Naive B cell (primary cell): ENCODE measurements around the gene SLC12A4. TPM values are rescaled to one million over a fixed set of nuclear protein-coding genes. Genes with fewer than 3 reads are reported as not detected.
"Not testable (repeated sequence)": the region's sequence is repeated elsewhere in the genome, so short reads cannot be mapped to it uniquely, and the experiment has no call there.

Source experiments
- ATAC-seq, 2 donors: fragments of 150-1000 bp; cut with Tn5 transposase; 2 replicates each; pipeline ENCODE4 v1.10.0; 2021; ENCODE audit warnings: low read depth in 2 of 2, mild to moderate bottlenecking in 2 of 2, moderate library complexity in 2 of 2
- DNase-seq: peaks from one replicate; pipeline ENCODE4 v3.0.0; 2022
- H3K27ac Mint-ChIP-seq, 6 donors: one replicate each; pipeline ENCODE4 v1.8.0; 2020 to 2022; ENCODE audit warnings: mild to moderate bottlenecking in 6 of 6, mixed read lengths in 6 of 6, moderate library complexity in 5 of 6, inconsistent platforms in 2 of 6
- H3K27me3 Mint-ChIP-seq, 3 donors: one replicate each; pipeline ENCODE4 v1.8.0; 2021 to 2022; ENCODE audit warnings: mixed read lengths in 3 of 3, mild to moderate bottlenecking in 1 of 3
- H3K36me3 Mint-ChIP-seq, 2 donors: one replicate each; pipeline ENCODE4 v1.8.0; 2020 to 2022; ENCODE audit warnings: mixed read lengths in 2 of 2, inconsistent platforms in 1 of 2, mild to moderate bottlenecking in 1 of 2
- H3K4me1 Mint-ChIP-seq, 3 donors: one replicate each; pipeline ENCODE4 v1.8.0; 2020 to 2022; ENCODE audit warnings: mixed read lengths in 3 of 3, inconsistent platforms in 1 of 3, mild to moderate bottlenecking in 1 of 3, moderate library complexity in 1 of 3
- H3K4me3 Mint-ChIP-seq, 8 donors: one replicate each; pipeline ENCODE4 v1.8.0; 2020 to 2022; ENCODE audit warnings: mild to moderate bottlenecking in 8 of 8, mixed read lengths in 8 of 8, moderate library complexity in 8 of 8, inconsistent platforms in 2 of 8
- H3K9me3 Mint-ChIP-seq, 7 donors: one replicate each; pipeline ENCODE4 v1.8.0; 2020 to 2022; ENCODE audit warnings: mixed read lengths in 7 of 7, mild to moderate bottlenecking in 5 of 7, inconsistent platforms in 2 of 7, moderate library complexity in 1 of 7
- polyA plus RNA-seq, 6 donors: library from polyadenylated mRNA; unstranded; fragments of 300-500 nt; fragmentation: Illumina TruSeq; gene quantifications; one replicate each; pipeline ENCODE4 v1.2.3, GENCODE V29; 2021; ENCODE audit warnings: low read depth in 6 of 6

SLC12A4 gene
- polyA plus RNA-seq, 6 donors from 2014 or later = 2.8 to 5.4 (median 3.7) TPM

DNA sequence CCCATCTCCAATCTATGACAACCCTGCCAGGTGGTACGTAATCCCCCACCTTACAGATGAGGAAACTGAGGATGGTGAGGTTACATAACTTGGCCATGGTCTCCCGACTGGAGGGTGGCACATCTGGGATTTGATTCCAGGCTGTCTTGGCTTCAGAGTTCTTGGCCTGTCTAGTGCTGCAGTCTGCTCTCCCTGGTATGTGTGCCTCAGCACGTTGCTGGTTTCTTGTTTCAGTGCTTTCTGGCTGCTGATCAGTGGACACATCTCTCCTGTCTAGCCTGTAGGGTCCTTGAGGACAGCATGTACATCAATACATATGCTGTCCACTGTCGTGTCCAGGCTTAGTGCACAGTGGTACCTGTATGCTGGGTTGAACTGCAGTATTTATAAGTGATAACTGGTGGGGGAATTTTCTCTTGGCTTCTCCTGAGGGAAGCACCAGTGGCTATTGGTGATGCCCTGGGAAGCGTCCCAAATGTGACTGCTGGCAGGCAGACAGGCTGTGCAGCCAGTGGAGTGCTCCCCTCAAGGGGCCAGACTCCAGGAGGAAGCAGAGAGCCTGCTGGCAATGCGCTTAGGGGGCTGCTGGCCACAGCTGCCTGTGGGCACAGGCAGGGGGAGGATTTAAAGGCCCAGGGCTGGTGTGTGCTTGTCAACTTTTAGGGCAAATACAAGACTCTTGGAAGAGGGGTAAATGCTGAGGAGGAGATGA lies 51.1 kb downstream of the SLC12A4 start:
- Mint-ChIP-seq H3K27ac (peak overlapping the region in 1 of 6 donors; percentile 19), H3K4me1 (peaks cover 19 to 37% (median 26%) of the 10 kb centered on the region in 3 donors), H3K36me3 (peaks cover 0 to 8% of the 10 kb centered on the region in 2 donors), H3K27me3 (no peaks in the 10 kb centered on the region), H3K9me3 (no peaks in the 10 kb centered on the region), H3K4me3 (no peak overlapping the region)
- DNase-seq = no peak
- no peak for ATAC-seq

DNA sequence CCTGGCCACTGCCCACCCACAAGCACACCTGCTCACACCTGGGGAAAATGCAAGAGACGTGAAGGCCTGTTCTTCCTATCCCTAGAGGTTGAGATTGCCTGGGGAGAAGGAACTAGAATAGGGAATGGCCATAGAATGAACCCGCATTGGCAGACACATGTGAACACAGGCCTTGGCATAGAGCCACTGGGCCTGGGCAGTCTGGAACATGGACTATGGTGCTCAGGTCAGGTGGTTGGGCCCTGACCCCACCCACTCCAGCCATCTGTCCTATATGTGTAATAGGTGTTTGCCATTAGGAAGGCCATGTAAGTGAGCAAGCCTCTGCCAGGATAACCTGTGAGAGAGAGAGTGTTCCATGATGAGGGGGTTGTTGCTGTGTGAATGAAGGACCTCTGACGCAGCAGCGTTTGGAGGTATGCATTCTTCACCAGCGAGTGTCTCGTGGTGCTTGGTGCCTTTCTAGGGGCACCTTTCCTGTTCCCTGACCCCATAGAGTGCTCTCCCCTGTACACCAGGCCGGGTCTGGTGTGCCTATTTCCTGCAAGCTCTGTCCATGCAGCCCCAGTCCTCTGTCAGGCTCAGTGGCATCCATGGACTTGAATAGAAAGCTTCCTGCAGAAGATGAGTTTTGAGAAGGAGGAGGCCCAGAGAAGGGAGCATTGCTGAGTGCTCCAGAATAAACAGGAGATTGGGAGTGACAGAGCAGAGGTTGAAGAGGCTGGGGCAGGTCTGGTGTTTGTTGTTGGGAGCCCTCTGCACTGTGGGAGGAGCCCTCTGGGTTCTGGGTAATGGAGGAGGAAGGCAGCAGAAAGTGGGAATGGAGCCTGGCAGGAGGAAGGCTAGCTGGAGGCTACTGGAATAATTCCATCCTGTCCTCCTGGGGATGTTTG lies 52.4 kb downstream of the SLC12A4 start:
- Mint-ChIP-seq H3K27me3 (no peaks in the 10 kb centered on the region), H3K27ac (peak overlapping the region in 3 of 6 donors; percentile 13 to 91 (median 53)), H3K9me3 (no peaks in the 10 kb centered on the region), H3K36me3 (peaks cover 0 to 8% of the 10 kb centered on the region in 2 donors), H3K4me3 (peak overlapping the region in 1 of 8 donors; percentile 29), H3K4me1 (peaks cover 22 to 30% (median 24%) of the 10 kb centered on the region in 3 donors)
- ATAC-seq = no peak
- DNase-seq = no peak

DNA sequence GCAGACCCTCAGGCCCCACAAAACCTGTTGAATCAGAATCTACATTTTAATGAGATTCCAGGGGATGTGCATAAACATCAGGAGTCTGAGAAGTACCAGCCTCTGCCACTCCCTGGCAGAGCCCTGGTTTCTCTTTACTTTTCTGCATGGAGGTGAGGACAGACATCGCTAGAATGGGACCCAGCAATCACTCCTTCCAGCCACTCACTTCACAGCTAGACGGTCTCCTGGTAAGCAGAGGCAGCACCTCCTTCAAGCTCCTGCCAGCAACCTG lies 53.0 kb downstream of the SLC12A4 start:
- not testable (repeated sequence) for H3K36me3 Mint-ChIP-seq, DNase-seq, H3K27ac Mint-ChIP-seq, ATAC-seq, H3K9me3 Mint-ChIP-seq, H3K4me3 Mint-ChIP-seq, H3K27me3 Mint-ChIP-seq
- H3K4me1 Mint-ChIP-seq = peaks cover 22 to 30% (median 24%) of the 10 kb centered on the region in 3 donors

DNA sequence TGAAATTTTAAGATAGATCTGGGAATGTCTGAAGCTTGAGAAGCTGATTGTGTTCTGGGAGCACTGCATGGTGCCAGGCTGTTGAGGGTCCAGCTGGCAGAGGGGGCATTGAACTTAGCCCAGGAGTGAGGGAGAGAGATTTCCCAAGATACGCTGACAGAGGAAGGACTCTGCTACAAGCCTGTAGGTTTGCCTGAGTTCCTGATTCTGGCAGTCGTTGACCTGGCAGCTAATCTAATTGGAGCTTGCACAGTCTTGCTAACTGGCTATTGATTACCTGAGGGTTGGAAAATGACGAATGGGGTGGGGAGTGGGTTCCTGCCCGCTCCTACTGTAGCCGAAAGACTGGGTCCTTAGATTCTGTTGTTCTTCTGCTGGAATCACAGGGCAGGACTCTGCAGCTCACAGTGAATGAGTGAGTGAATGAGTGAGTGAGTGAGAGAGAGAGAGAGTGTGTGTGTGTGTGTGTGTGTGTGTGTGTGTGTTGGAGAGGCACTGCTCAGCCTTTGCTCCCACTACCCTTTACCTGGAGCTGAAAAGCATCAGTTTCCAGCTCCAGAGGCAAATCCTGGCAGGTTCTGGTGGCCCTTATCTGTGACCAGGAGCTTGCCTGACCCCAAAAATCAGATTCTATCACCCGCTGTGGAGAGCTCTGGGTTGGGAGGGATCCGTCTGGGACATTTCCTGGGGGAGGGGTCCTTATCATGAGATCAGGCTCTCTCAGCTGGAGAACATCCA lies 53.5 kb downstream of the SLC12A4 start:
- Mint-ChIP-seq H3K27me3 (no peaks in the 10 kb centered on the region), H3K9me3 (no peaks in the 10 kb centered on the region), H3K36me3 (peaks cover 0 to 8% of the 10 kb centered on the region in 2 donors), H3K4me1 (peaks cover 22 to 30% (median 24%) of the 10 kb centered on the region in 3 donors), H3K27ac (peak overlapping the region in 2 of 6 donors; percentile 48 to 66), H3K4me3 (no peak overlapping the region)
- ATAC-seq = no peak
- no peak for DNase-seq

DNA sequence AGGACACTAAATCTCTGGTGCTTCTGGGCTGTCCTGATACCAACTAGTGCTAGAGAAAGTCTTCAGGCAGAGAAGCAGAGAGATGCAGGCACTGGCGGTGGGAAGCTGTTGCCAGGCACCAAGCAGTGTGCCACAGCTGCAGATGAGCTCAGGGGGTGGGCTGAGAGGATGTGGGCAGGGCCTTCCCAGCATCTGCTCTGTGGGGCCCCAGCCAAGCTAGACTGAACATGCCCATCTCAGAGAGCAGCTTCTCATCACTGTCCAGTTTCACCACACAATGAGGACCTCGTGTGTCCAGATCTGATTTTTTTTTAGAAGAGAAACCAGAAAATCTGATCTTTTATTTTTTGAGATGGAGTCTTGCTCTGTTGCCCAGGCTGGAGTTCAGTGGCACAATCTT lies 58.3 kb downstream of the SLC12A4 start:
- DNase-seq (no peak), ATAC-seq (peak in 1 of 2 donors; percentile 30)
- H3K4me1 Mint-ChIP-seq = peaks cover 5 to 18% (median 10%) of the 10 kb centered on the region in 3 donors
- H3K36me3 Mint-ChIP-seq = no peaks in the 10 kb centered on the region
- H3K27ac Mint-ChIP-seq = peak overlapping the region in 1 of 6 donors; percentile 18
- H3K27me3 Mint-ChIP-seq = no peaks in the 10 kb centered on the region
- H3K4me3 Mint-ChIP-seq = no peak overlapping the region
- H3K9me3 Mint-ChIP-seq = no peaks in the 10 kb centered on the region

GRCh38 chr16:67909056-67909742 lies 59.2 kb downstream of the SLC12A4 start:
- ATAC-seq = no peak
- Mint-ChIP-seq H3K27me3 (no peaks in the 10 kb centered on the region), H3K27ac (peak overlapping the region in 3 of 6 donors; percentile 18 to 92 (median 87)), H3K4me3 (no peak overlapping the region), H3K36me3 (no peaks in the 10 kb centered on the region), H3K9me3 (no peaks in the 10 kb centered on the region), H3K4me1 (peaks cover 5 to 15% (median 12%) of the 10 kb centered on the region in 3 donors)
- no peak for DNase-seq

GRCh38 chr16:67907397-67908180 lies 60.8 kb downstream of the SLC12A4 start:
- ATAC-seq (no peak), DNase-seq (no peak)
- H3K36me3 Mint-ChIP-seq = no peaks in the 10 kb centered on the region
- peak overlapping the region in 3 of 6 donors; percentile 16 to 72 (median 49) for H3K27ac Mint-ChIP-seq
- H3K9me3 Mint-ChIP-seq = no peaks in the 10 kb centered on the region
- no peaks in the 10 kb centered on the region for H3K27me3 Mint-ChIP-seq
- peak overlapping the region in 1 of 8 donors; percentile 9 for H3K4me3 Mint-ChIP-seq
- peaks cover 7 to 16% (median 14%) of the 10 kb centered on the region in 3 donors for H3K4me1 Mint-ChIP-seq

DNA sequence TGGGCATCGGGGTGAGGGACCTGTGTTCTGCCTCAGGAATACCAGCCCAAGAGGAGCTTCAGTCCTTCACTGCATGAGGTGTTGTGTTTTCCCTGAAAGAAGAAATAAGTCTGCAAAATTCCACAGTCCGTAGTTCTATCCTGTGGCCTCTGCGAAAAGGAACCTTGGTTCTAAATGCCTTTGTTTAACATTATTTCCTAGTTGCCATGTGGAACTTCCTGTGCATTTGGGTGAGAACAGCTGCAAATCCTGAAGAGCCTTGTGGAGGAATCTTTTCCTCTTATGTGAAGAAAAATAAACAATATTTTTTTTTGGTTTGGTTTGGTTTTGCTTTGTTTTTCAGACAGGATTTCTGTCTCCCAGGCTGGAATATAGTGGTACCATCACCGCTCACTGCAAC lies 65.6 kb downstream of the SLC12A4 start:
- Mint-ChIP-seq H3K9me3 (no peaks in the 10 kb centered on the region), H3K36me3 (no peaks in the 10 kb centered on the region), H3K4me1 (peaks cover 19 to 32% (median 22%) of the 10 kb centered on the region in 3 donors), H3K4me3 (no peak overlapping the region), H3K27me3 (no peaks in the 10 kb centered on the region), H3K27ac (peak overlapping the region in 1 of 6 donors; percentile 47)
- ATAC-seq (no peak), DNase-seq (no peak)

GRCh38 chr16:67901734-67902133 lies 66.7 kb downstream of the SLC12A4 start:
- H3K9me3 Mint-ChIP-seq = no peaks in the 10 kb centered on the region
- H3K4me1 Mint-ChIP-seq = peaks cover 23 to 43% (median 27%) of the 10 kb centered on the region in 3 donors
- no peaks in the 10 kb centered on the region for H3K36me3 Mint-ChIP-seq
- no peak overlapping the region for H3K4me3 Mint-ChIP-seq
- H3K27ac Mint-ChIP-seq = no peak overlapping the region
- DNase-seq (no peak), ATAC-seq (no peak)
- no peaks in the 10 kb centered on the region for H3K27me3 Mint-ChIP-seq

DNA sequence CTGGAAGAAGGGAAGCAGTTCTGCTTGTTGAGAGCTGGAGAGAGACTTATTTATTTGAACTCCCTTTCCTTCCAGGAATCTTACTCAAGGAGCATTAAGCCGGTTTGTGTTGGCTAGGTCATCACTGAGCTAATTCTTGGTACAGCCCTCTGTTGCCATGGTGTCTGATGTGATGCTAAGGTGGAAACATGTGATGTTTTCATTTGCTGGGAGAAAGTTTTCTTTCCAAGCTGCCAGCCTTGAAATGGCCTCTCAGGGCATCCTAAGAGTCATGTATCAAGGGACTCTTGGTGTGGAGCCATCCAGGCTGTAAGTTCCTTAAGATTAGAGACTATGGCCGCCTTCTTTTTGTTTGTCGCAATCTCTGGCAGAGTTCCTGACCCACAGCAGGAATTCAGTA lies 71.2 kb downstream of the SLC12A4 start:
- H3K9me3 Mint-ChIP-seq = no peaks in the 10 kb centered on the region
- peak overlapping the region in 2 of 6 donors; percentile 50 to 86 for H3K27ac Mint-ChIP-seq
- no peaks in the 10 kb centered on the region for H3K27me3 Mint-ChIP-seq
- ATAC-seq (no peak), DNase-seq (no peak)
- H3K4me1 Mint-ChIP-seq = peaks cover 30 to 74% (median 49%) of the 10 kb centered on the region in 3 donors
- no peaks in the 10 kb centered on the region for H3K36me3 Mint-ChIP-seq
- H3K4me3 Mint-ChIP-seq = peak overlapping the region in 1 of 8 donors; percentile 57

DNA sequence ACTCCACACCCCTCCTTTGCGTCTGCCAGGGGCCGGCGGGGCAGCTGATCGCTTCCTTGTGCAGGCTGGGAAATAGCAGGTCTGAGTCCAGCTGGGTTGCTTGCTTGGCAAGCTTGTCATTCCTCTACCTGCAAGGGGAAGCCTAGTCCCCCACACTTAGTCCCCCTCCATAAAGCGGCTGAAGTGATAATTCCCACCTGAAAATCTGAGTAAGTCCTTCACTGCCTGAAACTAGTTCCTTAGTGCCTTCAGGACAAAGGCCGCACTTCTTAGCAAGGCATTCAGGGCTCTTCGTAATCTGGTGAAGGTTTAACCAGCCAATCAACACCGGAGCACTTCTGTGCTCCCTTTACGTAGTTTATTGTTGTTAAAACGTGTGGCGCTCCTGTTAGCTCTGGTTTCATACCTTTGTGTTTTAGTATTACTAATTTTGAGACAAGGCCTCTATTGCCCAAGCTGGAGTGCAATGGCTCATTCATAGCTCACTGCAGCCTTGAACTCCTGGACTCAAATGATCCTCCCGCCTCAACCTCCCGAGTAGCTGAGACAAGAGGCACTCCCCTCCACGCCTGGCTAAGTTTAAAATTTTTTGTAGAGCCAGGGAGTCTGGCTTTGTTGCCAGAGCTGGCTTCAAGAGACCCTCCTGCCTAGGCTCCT lies 74.6 kb downstream of the SLC12A4 start:
- H3K4me3 Mint-ChIP-seq = peak overlapping the region; percentile 80 to 97 (median 94)
- H3K4me1 Mint-ChIP-seq = peaks cover 19 to 55% (median 37%) of the 10 kb centered on the region in 3 donors
- no peaks in the 10 kb centered on the region for H3K9me3 Mint-ChIP-seq
- ATAC-seq = no peak
- no peak for DNase-seq
- no peaks in the 10 kb centered on the region for H3K36me3 Mint-ChIP-seq
- no peaks in the 10 kb centered on the region for H3K27me3 Mint-ChIP-seq
- H3K27ac Mint-ChIP-seq = peak overlapping the region; percentile 92 to 97 (median 95)
